ENCODE results near the gene TSSC4.

TSSC4 gene

DNA sequence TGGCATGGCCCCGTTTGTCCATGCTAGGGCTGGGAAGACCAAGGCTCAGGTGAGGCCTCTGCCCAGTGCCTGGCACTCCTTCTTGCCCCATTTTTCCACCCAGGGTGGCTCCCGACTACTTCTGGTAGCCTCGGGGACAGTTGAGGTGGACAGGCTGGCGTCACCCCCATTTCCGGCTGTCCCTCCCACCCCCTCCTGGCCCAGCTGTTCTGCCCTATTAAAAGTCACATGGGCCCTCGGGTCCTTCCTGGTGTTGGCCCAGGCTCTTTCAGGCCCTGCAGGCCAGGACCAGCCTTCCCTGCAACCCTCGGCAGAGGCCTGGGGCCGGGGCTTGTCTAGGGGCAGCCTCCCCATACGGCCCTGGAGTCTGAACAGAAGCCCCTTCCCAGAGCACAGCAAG is 14.0 kb upstream of the TSSC4 start:
- DNase-seq (ENCODE audit: low read depth in 3 of 3): no peak

DNA sequence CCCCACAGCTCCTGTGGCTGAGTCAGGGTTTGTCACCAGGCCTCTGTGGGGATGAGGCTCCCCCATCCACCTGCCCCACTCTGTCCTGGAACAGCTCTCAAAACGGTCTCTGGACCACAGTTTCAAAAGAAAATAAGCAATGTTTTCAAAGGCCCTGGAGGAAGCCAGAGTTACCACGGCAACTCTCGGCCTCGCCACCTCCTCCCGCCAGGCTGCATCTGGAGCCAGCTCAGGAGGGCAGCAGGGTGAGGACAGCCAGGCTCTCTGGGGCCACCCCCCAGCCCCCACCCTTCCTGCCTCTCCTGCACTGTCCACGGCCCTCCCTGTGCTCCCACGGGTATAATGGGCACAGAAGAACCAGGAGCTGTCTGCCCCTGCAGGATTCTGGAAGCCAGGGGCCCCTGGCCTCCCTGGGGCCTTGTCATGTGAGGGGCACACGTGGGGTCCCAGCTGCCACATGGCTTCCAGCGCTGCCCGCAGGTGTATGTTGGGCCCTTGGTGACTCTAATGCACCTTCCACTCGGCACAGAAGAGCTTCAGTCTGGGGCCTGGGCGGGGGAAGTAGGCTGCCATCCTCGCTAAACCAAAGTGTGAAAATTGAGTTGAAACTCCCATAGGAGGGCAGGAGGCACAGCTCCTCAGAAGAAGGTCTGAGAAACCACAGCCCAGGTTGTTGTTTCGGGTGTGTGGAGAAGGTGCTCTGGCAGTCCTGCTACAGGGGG is 13.1 kb upstream of the TSSC4 start:
- no peak for DNase-seq (ENCODE audit: low read depth in 3 of 3)

DNA sequence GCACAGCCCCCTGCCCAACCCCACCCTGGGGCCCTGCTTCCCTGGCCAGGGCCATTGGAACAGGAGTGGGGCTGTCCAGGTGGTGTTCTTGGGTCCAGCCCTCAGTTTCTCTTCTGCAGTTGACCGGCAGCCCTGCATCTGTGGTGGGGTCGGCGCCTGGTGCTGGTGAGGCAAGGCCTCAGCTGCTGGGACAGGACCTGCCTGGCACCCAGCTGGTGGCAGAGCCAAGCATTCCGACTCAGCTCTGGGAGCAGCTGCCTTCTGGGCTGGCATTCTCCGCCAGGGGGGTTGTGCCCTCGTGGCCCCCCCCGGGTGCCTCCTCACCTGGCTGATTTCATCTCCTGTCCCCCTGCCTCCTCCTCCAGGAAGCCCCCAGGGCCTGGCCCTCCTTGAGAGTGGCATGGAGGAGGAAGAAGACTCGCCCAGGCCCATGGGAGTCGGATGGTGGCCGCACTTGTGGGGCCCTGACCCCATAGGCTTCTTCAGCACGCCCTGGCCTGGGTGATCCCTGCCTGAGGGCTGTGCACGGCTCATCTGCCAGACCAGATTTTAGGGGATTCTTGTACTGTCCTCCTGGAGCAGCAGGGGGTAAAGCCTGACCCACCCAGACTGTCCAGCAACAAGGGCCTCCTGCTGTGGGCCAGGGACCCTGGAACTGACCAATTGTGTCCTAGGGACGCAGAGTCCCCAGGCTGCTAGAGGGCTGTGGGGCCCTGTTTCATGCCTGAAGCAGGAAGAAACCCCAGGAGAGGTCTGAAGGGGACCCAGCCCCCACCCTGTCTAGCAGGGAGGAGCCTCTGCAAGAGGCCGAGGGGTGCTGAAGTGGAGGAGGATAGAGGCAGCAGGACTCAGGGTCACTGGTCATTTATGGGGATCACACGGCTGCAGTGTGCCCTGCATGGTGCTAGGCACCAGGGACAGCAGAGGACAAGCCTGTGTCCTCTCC is 11.8 kb upstream of the TSSC4 start:
- DNase-seq (ENCODE audit: low read depth in 3 of 3): no peak

DNA sequence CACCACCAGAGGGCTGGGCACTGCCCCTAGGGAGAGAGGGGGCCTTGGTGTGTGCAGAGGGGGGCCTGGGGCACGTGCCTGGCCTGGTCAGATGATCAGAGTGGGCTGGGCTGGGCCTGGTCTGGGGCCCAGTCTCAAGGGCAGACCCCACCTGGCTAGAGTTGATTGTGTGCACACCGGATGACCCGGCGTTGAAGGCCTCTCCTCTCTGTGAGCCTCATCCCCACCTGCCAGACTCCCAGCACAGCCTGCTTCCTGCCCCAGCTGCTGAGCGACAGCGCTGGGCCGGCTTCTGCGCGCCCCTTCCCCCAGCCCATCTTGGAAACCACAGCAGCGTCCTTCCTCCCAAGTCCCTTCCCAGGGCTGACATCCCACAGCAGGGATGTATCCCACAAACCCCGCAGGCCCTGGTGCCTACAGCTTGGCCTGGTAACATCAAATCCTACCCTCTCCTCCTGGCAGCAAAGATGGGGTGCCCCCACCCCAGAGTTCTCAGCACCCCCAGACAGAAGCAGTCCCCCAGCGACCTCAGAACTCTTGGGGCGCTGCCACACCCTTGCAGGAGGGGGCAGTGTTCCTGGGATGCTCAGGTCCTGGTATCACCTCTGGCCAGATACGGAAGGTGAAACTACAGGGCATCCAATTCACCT is 11.0 kb upstream of the TSSC4 start:
- no peak for DNase-seq (ENCODE audit: low read depth in 3 of 3)

DNA sequence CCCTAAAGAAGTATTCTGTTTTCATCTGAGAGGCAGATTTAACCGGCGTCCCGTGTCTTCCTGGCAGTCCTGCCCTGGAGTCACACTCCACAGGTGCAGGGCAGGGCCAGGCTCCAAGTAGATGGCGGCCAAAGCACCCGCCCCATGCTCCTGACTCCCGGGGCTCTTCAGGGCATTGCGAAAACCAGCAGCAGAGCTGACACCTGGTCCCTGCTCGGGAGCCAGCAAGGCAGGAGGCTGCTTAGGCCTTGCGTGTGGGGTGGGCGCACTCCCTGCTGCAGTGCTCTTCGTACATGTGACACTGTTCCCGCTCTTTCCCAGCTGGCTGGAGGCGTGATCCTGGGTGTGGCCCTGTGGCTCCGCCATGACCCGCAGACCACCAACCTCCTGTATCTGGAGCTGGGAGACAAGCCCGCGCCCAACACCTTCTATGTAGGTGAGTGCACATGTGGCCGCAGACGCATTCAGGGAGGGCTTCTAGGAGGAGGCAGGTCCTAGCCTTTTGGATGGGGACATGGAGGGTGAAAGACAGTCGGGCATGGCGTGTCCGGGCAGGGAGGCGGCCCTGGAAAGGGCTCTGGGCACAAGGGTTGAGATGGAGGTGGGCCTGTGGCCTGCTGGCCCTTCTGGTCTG is 10.3 kb upstream of the TSSC4 start:
- DNase-seq (ENCODE audit: low read depth in 3 of 3): no peak

DNA sequence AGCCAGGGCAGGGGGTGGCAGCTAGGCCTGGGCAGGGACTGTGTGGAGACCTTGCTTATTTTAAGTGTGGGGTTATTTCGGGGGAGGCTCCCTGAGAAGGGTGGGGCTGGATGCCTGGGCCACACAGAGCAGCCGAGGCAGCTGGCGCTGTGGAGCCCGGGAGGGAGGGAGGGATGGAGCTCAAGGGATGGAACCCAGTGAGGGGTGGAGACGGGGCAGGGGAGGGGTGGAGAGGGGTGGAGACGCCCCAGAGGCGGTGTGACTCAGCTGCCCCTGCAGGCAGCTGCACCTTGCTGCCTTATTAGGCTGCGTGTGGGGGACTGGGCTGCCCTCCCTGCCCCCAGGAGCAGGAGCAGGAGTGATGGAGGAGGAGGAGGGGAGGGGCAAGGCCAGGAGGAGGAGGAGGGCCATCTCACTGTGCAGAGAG is 9.8 kb upstream of the TSSC4 start:
- DNase-seq (ENCODE audit: low read depth in 3 of 3): no peak

DNA sequence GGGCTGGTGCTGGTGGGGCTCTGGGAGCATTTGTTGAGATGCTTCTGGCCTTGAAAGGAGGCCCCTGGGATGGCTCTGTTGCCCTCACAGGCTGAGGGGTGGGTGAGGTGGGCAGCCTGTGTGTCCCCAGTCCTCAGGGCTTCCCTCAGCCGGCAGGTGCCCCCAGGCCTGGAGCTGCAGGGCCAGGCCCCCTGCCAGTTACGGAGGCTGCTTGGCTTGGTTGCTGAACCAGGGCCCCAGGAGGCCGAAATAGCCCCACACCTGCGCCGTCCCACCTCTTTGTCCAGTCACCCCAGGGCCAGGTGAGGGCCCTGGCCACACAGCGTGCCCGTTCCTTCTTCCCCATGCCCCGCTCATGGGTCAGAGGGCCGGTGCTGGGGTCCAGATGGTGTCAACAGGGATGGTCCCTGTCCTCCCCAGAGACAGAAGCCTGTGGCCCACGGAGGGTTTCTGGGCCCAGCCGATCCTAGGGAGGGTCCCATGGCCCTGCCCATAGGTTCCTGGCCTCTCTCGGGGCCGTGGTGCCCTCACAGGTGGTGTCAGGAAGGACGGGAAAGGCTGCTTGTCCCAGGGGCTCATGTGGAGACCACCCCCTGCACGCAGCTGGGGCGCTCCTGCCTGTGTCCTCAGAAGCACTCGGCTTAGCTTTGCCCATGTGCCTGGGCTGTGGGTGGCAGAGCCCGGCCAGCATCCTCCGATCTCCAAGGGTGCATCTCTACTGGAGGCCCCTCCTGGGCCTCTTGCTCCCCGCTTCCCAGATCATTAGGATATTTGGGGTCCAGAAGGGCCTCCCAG is 9.2 kb upstream of the TSSC4 start:
- no peak for DNase-seq (ENCODE audit: low read depth in 3 of 3)

DNA sequence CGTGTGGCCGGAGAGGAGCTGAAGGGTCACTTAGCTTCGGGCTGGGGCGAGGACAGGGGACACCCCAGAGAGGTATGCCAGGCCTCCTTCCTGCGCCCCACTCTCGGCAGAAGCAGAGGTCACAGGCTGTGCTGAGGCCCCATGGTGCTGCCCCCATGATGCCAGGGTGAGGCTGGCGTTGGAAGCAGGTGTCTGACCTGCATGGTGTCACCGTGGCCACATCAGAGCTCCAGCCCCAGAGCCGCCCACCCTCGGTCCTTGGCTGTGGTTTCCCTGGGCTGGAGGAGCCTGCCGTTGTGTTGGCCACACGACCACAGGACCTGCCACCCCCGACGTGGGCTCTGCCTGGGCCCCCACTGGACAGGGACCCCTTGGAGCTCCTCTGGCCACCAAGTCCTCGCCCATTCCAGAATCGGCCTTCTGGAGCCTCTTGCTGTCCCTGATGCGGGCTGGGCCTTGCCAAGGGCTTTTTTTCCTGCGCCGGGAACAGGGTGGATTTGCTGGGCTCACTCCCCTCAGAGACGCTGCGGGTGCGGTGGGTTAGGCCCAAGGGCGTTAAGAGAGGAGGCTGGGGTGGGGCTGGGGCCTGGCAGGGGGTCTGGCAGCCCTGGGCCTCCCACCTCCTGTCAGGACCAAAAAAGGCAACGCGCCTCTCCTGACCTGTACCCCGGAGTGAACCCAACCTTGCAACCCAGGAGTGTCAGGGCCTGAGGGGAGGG is 8.2 kb upstream of the TSSC4 start:
- DNase-seq (ENCODE audit: low read depth in 3 of 3): no peak

DNA sequence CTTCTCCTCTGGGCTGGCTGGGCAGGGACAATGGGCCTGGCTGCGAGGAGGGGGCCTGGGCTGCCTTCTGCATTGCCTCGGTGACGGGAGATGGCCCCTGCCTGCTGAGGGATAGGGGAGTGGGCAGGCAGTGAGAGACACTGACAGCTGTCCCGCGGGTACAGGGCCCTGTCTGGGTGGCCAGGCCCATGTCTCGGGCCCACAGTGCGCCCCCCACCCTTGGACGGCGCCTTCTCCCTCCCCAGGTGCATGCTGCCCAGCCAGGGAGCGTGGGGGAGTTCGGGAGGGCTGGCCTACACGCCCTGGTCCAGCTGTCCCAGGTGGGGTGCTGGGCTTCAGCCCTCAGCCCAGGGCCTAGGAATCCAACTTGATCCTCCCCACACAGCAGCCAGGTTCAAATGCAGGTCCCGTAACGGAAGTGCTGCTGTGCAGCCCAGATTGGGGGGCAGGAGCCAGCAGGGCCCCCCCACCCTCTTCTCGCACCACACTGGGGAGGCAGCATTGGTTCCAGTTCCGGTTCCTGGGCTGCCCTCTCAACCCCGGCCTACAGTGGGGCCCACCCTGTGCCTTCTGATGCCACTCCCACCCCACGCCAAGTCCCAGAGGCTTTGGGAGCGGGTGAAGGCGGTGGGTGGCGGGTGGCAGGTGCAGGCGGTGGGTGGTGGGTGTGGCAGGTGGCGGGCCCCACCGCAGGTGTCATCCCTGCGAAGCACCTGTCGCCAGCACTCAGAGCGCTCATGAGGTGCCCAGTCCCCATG is 7.3 kb upstream of the TSSC4 start:
- DNase-seq (ENCODE audit: low read depth in 3 of 3): no peak

DNA sequence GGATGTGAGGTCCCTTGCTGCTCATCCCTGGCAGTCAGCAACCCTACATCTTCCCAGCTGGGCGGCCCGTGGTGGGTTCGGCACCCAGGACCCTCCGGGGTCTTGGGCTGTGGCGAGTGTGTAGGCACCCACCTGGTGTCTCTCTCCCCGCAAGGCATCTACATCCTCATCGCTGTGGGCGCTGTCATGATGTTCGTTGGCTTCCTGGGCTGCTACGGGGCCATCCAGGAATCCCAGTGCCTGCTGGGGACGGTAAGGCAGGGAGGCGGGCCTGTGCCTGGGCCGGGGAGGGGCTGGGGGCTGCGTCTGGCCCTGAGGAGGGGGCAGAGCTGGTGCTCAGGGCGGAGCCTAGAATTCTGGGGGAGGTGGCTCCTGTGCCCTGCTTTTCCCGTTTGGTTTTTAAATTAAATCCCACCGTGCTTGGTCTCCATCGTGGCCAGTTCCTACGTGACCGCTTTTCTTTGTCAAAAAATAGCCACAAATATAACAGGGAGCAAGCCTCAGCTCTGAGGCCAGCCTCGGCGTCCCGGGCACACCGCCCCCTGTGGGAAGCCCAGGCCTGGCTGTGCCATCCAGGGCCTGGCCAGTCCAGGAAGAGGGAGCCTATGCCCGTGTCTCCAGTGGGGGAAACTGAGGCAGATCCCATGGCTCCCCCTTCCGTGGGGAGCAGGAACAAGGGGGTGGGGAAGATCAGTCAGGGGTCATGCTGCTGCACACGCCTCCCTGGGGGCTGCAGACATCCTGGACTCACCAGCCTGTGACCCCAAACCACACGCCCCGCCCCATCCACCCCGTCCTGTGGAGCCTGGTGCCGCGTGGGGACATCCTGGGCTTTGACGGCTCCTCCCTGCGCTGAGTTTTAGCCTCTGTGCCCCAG is 6.4 kb upstream of the TSSC4 start:
- no peak for DNase-seq (ENCODE audit: low read depth in 3 of 3)

DNA sequence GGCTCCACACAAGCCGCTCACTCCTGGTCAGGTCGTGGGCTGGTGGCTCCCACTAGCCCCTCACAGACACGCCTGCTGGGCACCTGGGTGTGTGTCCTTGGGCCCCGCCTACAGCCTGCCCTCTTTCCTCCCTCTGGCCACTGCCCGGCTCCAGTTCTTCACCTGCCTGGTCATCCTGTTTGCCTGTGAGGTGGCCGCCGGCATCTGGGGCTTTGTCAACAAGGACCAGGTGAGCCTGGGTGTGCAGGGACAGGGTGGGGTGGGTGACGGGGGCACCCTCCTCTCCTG is 5.8 kb upstream of the TSSC4 start:
- no peak for DNase-seq (ENCODE audit: low read depth in 3 of 3)

DNA sequence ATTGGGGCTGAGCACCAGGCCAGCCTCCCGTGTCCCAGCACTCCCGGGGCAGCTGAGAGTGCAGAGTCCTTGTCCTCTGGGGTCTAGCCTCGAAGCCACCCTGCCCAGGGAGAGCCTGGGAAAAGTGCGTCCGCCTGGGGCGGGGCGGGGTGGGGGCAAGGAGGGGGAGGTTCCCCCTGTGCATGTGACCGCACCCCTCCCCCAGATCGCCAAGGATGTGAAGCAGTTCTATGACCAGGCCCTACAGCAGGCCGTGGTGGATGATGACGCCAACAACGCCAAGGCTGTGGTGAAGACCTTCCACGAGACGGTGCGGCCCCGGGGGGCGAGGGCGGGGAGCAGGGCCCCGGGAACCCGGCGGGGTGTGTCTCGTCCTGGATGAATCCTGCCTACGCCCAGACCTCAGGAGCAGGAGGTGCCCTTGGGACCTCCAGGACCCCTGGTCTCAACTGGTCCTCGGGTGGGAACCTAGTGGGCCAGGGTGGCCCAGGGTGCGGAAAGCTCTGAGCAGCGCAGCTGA is 5.3 kb upstream of the TSSC4 start:
- no peak for DNase-seq (ENCODE audit: low read depth in 3 of 3)

DNA sequence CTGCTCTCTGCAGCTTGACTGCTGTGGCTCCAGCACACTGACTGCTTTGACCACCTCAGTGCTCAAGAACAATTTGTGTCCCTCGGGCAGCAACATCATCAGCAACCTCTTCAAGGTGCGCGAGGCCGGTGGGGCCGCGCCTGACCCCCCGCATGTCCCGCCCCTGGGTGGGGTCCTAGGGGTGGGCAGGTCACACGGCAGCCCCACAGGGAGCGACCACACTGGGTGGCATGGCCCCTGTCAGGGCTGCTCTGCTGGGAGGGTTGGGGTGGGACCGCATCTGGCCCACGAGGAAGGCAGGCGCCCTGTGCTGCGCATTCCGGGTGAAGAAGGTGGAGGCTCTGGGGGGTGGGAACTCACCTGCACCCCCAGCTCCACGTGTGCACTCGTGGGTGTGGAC is 4.7 kb upstream of the TSSC4 start:
- DNase-seq (ENCODE audit: low read depth in 3 of 3): no peak

DNA sequence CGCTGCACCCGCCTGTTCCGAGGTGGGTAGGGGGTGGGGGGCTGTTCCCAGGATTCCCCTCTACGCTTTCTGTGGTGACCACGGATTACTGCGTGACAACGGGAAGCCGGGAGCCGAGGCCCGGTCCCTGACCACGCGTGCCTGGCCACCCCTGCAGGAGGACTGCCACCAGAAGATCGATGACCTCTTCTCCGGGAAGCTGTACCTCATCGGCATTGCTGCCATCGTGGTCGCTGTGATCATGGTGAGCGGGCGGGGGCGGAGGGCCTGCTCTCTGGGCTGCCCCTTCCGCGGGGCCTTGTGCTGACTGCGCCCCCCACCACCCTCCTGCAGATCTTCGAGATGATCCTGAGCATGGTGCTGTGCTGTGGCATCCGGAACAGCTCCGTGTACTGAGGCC is 4.1 kb upstream of the TSSC4 start:
- no peak for DNase-seq (ENCODE audit: low read depth in 3 of 3)

DNA sequence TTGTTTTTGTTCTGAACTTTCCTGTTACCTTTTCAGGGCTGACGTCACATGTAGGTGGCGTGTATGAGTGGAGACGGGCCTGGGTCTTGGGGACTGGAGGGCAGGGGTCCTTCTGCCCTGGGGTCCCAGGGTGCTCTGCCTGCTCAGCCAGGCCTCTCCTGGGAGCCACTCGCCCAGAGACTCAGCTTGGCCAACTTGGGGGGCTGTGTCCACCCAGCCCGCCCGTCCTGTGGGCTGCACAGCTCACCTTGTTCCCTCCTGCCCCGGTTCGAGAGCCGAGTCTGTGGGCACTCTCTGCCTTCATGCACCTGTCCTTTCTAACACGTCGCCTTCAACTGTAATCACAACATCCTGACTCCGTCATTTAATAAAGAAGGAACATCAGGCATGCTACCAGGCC is 3.5 kb upstream of the TSSC4 start:
- no peak for DNase-seq (ENCODE audit: low read depth in 3 of 3)

DNA sequence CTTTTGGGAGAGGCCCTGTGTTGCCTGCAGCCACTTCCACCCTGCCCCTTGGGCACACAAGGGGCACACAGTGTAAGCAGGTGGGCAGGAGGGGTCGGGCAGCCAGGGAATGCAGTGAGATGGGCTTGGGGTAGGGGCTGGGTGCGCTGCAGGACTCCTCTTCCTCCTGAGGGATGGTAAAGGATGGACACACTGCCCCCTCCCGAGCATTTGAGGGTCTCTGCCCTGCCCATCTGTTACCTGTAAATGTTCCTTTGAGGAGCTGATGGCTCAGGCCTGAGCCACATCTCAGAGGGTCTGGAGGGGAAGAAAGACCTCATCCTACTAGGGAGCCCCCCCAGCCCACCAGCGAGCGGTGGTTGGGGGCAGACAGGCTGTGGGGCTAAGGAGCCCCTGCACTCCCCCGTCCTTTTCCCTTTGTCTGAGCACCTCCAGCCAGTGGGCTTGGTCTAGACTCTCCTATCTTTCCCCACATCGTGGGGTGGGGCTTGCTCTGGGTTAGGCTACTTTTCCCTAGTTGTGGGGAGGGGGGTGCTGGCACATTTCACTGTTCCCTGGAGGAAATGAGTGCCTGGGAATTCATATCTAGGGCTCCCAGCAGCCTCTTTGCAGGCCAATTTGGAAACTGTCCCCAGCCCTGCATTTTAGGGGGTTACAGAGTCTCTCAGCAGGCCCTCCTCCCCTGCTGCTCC is 1.7 kb upstream of the TSSC4 start:
- no peak for DNase-seq (ENCODE audit: low read depth in 3 of 3)

DNA sequence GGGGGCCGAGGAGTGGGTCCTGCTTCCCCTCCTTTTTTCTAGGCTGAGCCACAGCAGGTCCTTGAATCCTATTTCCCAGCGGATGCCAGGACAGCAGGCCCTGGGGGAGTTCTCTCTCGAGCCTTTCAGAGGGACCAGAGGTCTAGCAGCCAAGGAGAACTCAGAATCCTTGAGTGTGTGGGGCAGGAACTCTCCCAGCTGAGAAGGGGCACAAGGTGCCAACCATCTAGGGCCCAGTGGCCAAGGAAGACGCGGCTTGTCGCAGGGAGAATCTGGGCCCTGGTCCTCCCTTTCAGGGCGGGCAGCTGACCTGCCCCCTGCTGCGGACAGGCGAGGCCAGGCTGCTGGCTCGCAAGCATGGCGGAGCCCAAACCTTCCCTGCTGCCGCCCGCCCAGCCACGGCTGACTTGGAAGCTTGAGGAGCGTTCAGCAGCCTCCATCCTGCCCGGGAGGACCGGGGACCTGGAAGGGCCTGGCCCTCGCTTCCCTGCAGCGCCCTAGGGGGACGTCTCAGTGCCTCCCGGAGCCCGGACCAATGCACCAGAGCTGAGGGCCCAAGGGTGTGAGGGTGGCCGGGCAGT is 972 bp upstream of the TSSC4 start:
- no peak for DNase-seq (ENCODE audit: low read depth in 3 of 3)
